A673 (cell line): Measurements from ENCODE around the gene MTAP. TPM values are rescaled to one million over a fixed set of nuclear protein-coding genes. Genes with fewer than 3 reads are reported as not detected.

Source experiments
- BruUV-seq: library from RNA; stranded (reverse); fragments of 400-500 nt; replicated peaks from 2 replicates; lab custom pipeline; 2021; lab: Mats Ljungman, UMichigan
- CTCF ChIA-PET: fragments of 300-600 bp; sonication (Branson Sonifier 250); formaldehyde crosslinking; loops from one replicate; lab custom pipeline; 2022; ENCODE audit warnings: antibody characterized with exemption; lab: Charles Lee
- POLR2A ChIA-PET: fragments of 300-600 bp; sonication (Branson Sonifier 250); formaldehyde crosslinking; loops from one replicate; lab custom pipeline; 2022; ENCODE audit warnings: antibody characterized with exemption; ENCODE audit not compliant: low non-redundant PET; lab: Charles Lee
- DNase-seq: peaks from one replicate; pipeline ENCODE4 v3.0.0-alpha.2; 2015; ENCODE audit warnings: low spot score
- H3K27ac ChIP-seq: fragments of 200-600 bp; sonication (generic); 2 replicates; pipeline ENCODE4 v1.5.1; 2016; ENCODE audit warnings: mixed run types, low read depth, mild to moderate bottlenecking, mixed read lengths, antibody characterized with exemption, low read length; ENCODE audit not compliant: poor library complexity, severe bottlenecking
- H3K27me3 ChIP-seq: fragments of 200-600 bp; sonication (generic); replicated peaks from 2 replicates; pipeline ENCODE4 v1.6.1; 2017; ENCODE audit warnings: mixed run types, low read depth, mild to moderate bottlenecking, mixed read lengths, antibody characterized with exemption, low read length; ENCODE audit not compliant: insufficient read depth, poor library complexity
- H3K36me3 ChIP-seq: fragments of 200-600 bp; sonication (generic); 2 replicates; pipeline ENCODE4 v1.6.1; 2016; ENCODE audit warnings: mixed run types, mild to moderate bottlenecking, mixed read lengths, antibody characterized with exemption, low read length; ENCODE audit not compliant: insufficient read depth, poor library complexity, severe bottlenecking
- H3K4me1 ChIP-seq: fragments of 200-600 bp; sonication (generic); 2 replicates; pipeline ENCODE4 v1.6.1; 2017; ENCODE audit warnings: mixed run types, mild to moderate bottlenecking, mixed read lengths, antibody characterized with exemption, low read length; ENCODE audit not compliant: insufficient read depth, poor library complexity, severe bottlenecking
- H3K4me3 ChIP-seq: fragments of 200-600 bp; sonication (generic); 2 replicates; pipeline ENCODE4 v1.5.1; 2016; ENCODE audit warnings: low read depth, mixed run types, mild to moderate bottlenecking, mixed read lengths, low read length; ENCODE audit not compliant: poor library complexity, severe bottlenecking
- H3K9me3 ChIP-seq: fragments of 200-600 bp; sonication (generic); 2 replicates; pipeline ENCODE4 v1.6.1; 2016; ENCODE audit warnings: mixed run types, low read depth, mild to moderate bottlenecking, mixed read lengths, antibody characterized with exemption, low read length; ENCODE audit not compliant: poor library complexity, severe bottlenecking
- CTCF ChIP-seq: fragments of 300-800, 200-600 bp; sonication (generic); conservative IDR thresholded peaks from 2 replicates; pipeline ENCODE4 v1.5.1; 2017; ENCODE audit warnings: low read depth, mild to moderate bottlenecking, antibody characterized with exemption, low read length, moderate library complexity, mixed read lengths
- EZH2 ChIP-seq: fragments of 200-600 bp; sonication (generic); IDR thresholded peaks from 2 replicates; pipeline ENCODE4 v1.6.1; 2017; ENCODE audit warnings: borderline replicate concordance, low read depth, mild to moderate bottlenecking, mixed read lengths, antibody characterized with exemption, low read length; ENCODE audit not compliant: poor library complexity, severe bottlenecking
- intact Hi-C: fragments of 100-400 bp; cut with micrococcal nuclease; formaldehyde crosslinking; loops from one replicate; pipeline ENCODE4 v1.10.0; 2022; ENCODE audit not compliant: unreplicated experiment
- total RNA-seq: library from RNA; stranded (reverse); gene quantifications from 2 replicates; pipeline ENCODE4 v1.2.3, GENCODE V29; 2021

The MTAP gene
- total RNA-seq, 1 experiment from 2014 or later, result 39.2 TPM

- Histone ChIP-seq H3K4me3 (no peak overlapping the region), H3K27ac (no peak overlapping the region), H3K27me3 (no peaks in the 10 kb centered on the region), H3K36me3 (no peaks in the 10 kb centered on the region), H3K4me1 (no peaks in the 10 kb centered on the region), H3K9me3 (no peaks in the 10 kb centered on the region)
- BruUV-seq, result no TSS peak
- DNase-seq, result no peak
- TF ChIP-seq CTCF (no peak), EZH2 (no peak)
- ChIA-PET POLR2A (no interaction called here), CTCF (no interaction called here)
- intact Hi-C loops, result no loop called here
Measured at GRCh38 chr9:21906881-21907280, 104.4 kb downstream of the MTAP start.

GRCh38 chr9:21919377-21920362 lies 117.2 kb downstream of the MTAP start:
- TF ChIP-seq CTCF, result no peak
- no peak for TF ChIP-seq EZH2
- H3K9me3 ChIP-seq, result no peaks in the 10 kb centered on the region
- BruUV-seq, result no TSS peak
- no peaks in the 10 kb centered on the region for H3K27me3 ChIP-seq
- intact Hi-C loops, result no loop called here
- no peak for DNase-seq
- ChIA-PET CTCF (no interaction called here), POLR2A (no interaction called here)
- H3K36me3 ChIP-seq, result no peaks in the 10 kb centered on the region
- no peak overlapping the region for H3K27ac ChIP-seq
- H3K4me3 ChIP-seq, result no peak overlapping the region
- no peaks in the 10 kb centered on the region for H3K4me1 ChIP-seq

GRCh38 chr9:21923694-21924093 lies 121.3 kb downstream of the MTAP start:
- BruUV-seq, result no TSS peak
- intact Hi-C loops, result no loop called here
- Histone ChIP-seq H3K27ac (no peak overlapping the region), H3K36me3 (no peaks in the 10 kb centered on the region), H3K27me3 (no peaks in the 10 kb centered on the region), H3K4me3 (no peak overlapping the region), H3K9me3 (no peaks in the 10 kb centered on the region), H3K4me1 (no peaks in the 10 kb centered on the region)
- ChIA-PET POLR2A (no interaction called here), CTCF (no interaction called here)
- TF ChIP-seq EZH2 (no peak), CTCF (no peak)
- no peak for DNase-seq
